Activated naive CD4-positive, alpha-beta T cell treated with anti-CD3 and anti-CD28 coated beads, Interleukin-2, amount 50 U/mL, for 24 hours (primary cell): ENCODE data around the gene APOBEC3G.
"Not testable (repeated sequence)": the region's sequence is repeated elsewhere in the genome, so short reads cannot be mapped to it uniquely, and the experiment has no call there.

ENCODE experiments used
- H3K27ac Mint-ChIP-seq: one replicate; pipeline ENCODE4 v1.8.0; 2021; ENCODE audit warnings: mild to moderate bottlenecking, mixed read lengths
- H3K27me3 Mint-ChIP-seq: one replicate; pipeline ENCODE4 v1.8.0; 2021; ENCODE audit warnings: mixed read lengths
- H3K36me3 Mint-ChIP-seq: one replicate; pipeline ENCODE4 v1.8.0; 2021; ENCODE audit warnings: mixed read lengths
- H3K4me1 Mint-ChIP-seq: one replicate; pipeline ENCODE4 v1.8.0; 2021; ENCODE audit warnings: mixed read lengths
- H3K4me3 Mint-ChIP-seq: one replicate; pipeline ENCODE4 v1.8.0; 2021; ENCODE audit warnings: mild to moderate bottlenecking, mixed read lengths
- H3K9me3 Mint-ChIP-seq: one replicate; pipeline ENCODE4 v1.8.0; 2021; ENCODE audit warnings: mixed read lengths

Gene APOBEC3G

GRCh38 chr22:39077026-39077840 is at the start of gene APOBEC3G:
TSS of gene APOBEC3G (plus strand) at chr22:39077275. CDS start at chr22:39077362, 87 bp downstream.
- H3K36me3 Mint-ChIP-seq, H3K27me3 Mint-ChIP-seq, H3K9me3 Mint-ChIP-seq: not testable (repeated sequence)
- Mint-ChIP-seq H3K27ac (peak within 1 kb of the TSS; percentile 92), H3K4me1 (peaks cover 42% of the 10 kb centered on the region), H3K4me3 (peak within 1 kb of the TSS; percentile 85)

- Mint-ChIP-seq H3K36me3 (peaks cover 2% of the 10 kb centered on the region), H3K9me3 (no peaks in the 10 kb centered on the region), H3K4me1 (peaks cover 38% of the 10 kb centered on the region), H3K27me3 (no peaks in the 10 kb centered on the region), H3K27ac (no peak overlapping the region), H3K4me3 (no peak overlapping the region)
These were observed 49.4 kb upstream of the APOBEC3G start for GRCh38 chr22:39027717-39028116.

- H3K9me3 Mint-ChIP-seq: no peaks in the 10 kb centered on the region
- no peak overlapping the region for H3K4me3 Mint-ChIP-seq
- H3K27ac Mint-ChIP-seq: no peak overlapping the region
- peaks cover 37% of the 10 kb centered on the region for H3K4me1 Mint-ChIP-seq
- H3K27me3 Mint-ChIP-seq: no peaks in the 10 kb centered on the region
- H3K36me3 Mint-ChIP-seq: peaks cover 2% of the 10 kb centered on the region
These were observed 48.8 kb upstream of the APOBEC3G start for GRCh38 chr22:39028281-39028680.

GRCh38 chr22:39029227-39029626 is 47.8 kb upstream of the APOBEC3G start:
- no peak overlapping the region for H3K4me3 Mint-ChIP-seq
- peaks cover 28% of the 10 kb centered on the region for H3K4me1 Mint-ChIP-seq
- H3K9me3 Mint-ChIP-seq: no peaks in the 10 kb centered on the region
- H3K36me3 Mint-ChIP-seq: no peaks in the 10 kb centered on the region
- H3K27me3 Mint-ChIP-seq: no peaks in the 10 kb centered on the region
- H3K27ac Mint-ChIP-seq: no peak overlapping the region

- peaks cover 14% of the 10 kb centered on the region for H3K4me1 Mint-ChIP-seq
- H3K36me3 Mint-ChIP-seq: no peaks in the 10 kb centered on the region
- H3K27me3 Mint-ChIP-seq: no peaks in the 10 kb centered on the region
- H3K9me3 Mint-ChIP-seq: no peaks in the 10 kb centered on the region
- no peak overlapping the region for H3K27ac Mint-ChIP-seq
- H3K4me3 Mint-ChIP-seq: no peak overlapping the region
These were observed 46.4 kb upstream of the APOBEC3G start for GRCh38 chr22:39030705-39031104.

- not testable (repeated sequence) for H3K27ac Mint-ChIP-seq, H3K4me1 Mint-ChIP-seq, H3K36me3 Mint-ChIP-seq, H3K27me3 Mint-ChIP-seq, H3K9me3 Mint-ChIP-seq, H3K4me3 Mint-ChIP-seq
These were observed 45.4 kb upstream of the APOBEC3G start for GRCh38 chr22:39031434-39032295.

- not testable (repeated sequence) for H3K36me3 Mint-ChIP-seq, H3K9me3 Mint-ChIP-seq, H3K4me3 Mint-ChIP-seq, H3K27me3 Mint-ChIP-seq
- peaks cover 35% of the 10 kb centered on the region for H3K4me1 Mint-ChIP-seq
- H3K27ac Mint-ChIP-seq: peak overlapping the region; percentile 3
These were observed 40.0 kb upstream of the APOBEC3G start for GRCh38 chr22:39037071-39037470.

- H3K36me3 Mint-ChIP-seq: no peaks in the 10 kb centered on the region
- peak overlapping the region; percentile 66 for H3K4me3 Mint-ChIP-seq
- no peaks in the 10 kb centered on the region for H3K9me3 Mint-ChIP-seq
- no peaks in the 10 kb centered on the region for H3K27me3 Mint-ChIP-seq
- H3K4me1 Mint-ChIP-seq: peaks cover 44% of the 10 kb centered on the region
- H3K27ac Mint-ChIP-seq: peak overlapping the region; percentile 77
These were observed 37.6 kb upstream of the APOBEC3G start for GRCh38 chr22:39039306-39040126.

- not testable (repeated sequence) for H3K27me3 Mint-ChIP-seq, H3K9me3 Mint-ChIP-seq, H3K36me3 Mint-ChIP-seq
- Mint-ChIP-seq H3K27ac (peak overlapping the region; percentile 77), H3K4me1 (peaks cover 44% of the 10 kb centered on the region), H3K4me3 (peak overlapping the region; percentile 66)
These were observed 36.9 kb upstream of the APOBEC3G start for GRCh38 chr22:39040155-39040537.

- not testable (repeated sequence) for H3K36me3 Mint-ChIP-seq, H3K9me3 Mint-ChIP-seq, H3K27me3 Mint-ChIP-seq
- H3K4me1 Mint-ChIP-seq: peaks cover 46% of the 10 kb centered on the region
- peak within 1 kb of the TSS; percentile 90 for H3K27ac Mint-ChIP-seq
- peak within 1 kb of the TSS; percentile 86 for H3K4me3 Mint-ChIP-seq
These were observed 36.4 kb upstream of the APOBEC3G start, which contains the start of gene APOBEC3F for GRCh38 chr22:39040538-39041296. TSS of gene APOBEC3F (plus strand) at chr22:39040864. CDS start at chr22:39040961, 97 bp downstream.

- Mint-ChIP-seq H3K36me3 (no peaks in the 10 kb centered on the region), H3K27ac (peak overlapping the region; percentile 41), H3K4me1 (peaks cover 48% of the 10 kb centered on the region), H3K4me3 (peak overlapping the region; percentile 55), H3K27me3 (no peaks in the 10 kb centered on the region), H3K9me3 (no peaks in the 10 kb centered on the region)
These were observed 35.2 kb upstream of the APOBEC3G start for GRCh38 chr22:39041908-39042307.

- H3K36me3 Mint-ChIP-seq, H3K9me3 Mint-ChIP-seq, H3K27ac Mint-ChIP-seq, H3K27me3 Mint-ChIP-seq, H3K4me3 Mint-ChIP-seq: not testable (repeated sequence)
- H3K4me1 Mint-ChIP-seq: peaks cover 40% of the 10 kb centered on the region
These were observed 34.0 kb upstream of the APOBEC3G start for GRCh38 chr22:39043063-39043462.

- H3K36me3 Mint-ChIP-seq, H3K27ac Mint-ChIP-seq, H3K4me3 Mint-ChIP-seq, H3K27me3 Mint-ChIP-seq, H3K9me3 Mint-ChIP-seq: not testable (repeated sequence)
- H3K4me1 Mint-ChIP-seq: peaks cover 29% of the 10 kb centered on the region
These were observed 31.9 kb upstream of the APOBEC3G start for GRCh38 chr22:39045136-39045535.

- peaks cover 12% of the 10 kb centered on the region for H3K4me1 Mint-ChIP-seq
- not testable (repeated sequence) for H3K27ac Mint-ChIP-seq, H3K36me3 Mint-ChIP-seq, H3K4me3 Mint-ChIP-seq, H3K27me3 Mint-ChIP-seq, H3K9me3 Mint-ChIP-seq
These were observed 27.6 kb upstream of the APOBEC3G start for GRCh38 chr22:39049486-39049885.
